ENCODE data around the gene GSAP.
"Not testable (repeated sequence)": the region's sequence is repeated elsewhere in the genome, so short reads cannot be mapped to it uniquely, and the experiment has no call there.

GSAP gene

GRCh38 chr7:77415823-77416620, at the start of gene GSAP:
TSS of gene GSAP (minus strand) at chr7:77416349. CDS start at chr7:77416321, 28 bp downstream.
- DNase-seq: peak; percentile 44

- DNase-seq: no peak
These were observed 49.1 kb upstream of the GSAP start for GRCh38 chr7:77465256-77465655.

- DNase-seq: no peak
These were observed 48.4 kb upstream of the GSAP start for GRCh38 chr7:77464589-77464988.

- not testable (repeated sequence) for DNase-seq
These were observed 47.5 kb upstream of the GSAP start for GRCh38 chr7:77463632-77464031.

- no peak for DNase-seq
These were observed 45.7 kb upstream of the GSAP start for GRCh38 chr7:77461842-77462241.

GRCh38 chr7:77461246-77461645, 45.1 kb upstream of the GSAP start:
- DNase-seq: no peak

- no peak for DNase-seq
These were observed 43.9 kb upstream of the GSAP start for GRCh38 chr7:77460057-77460486.

- no peak for DNase-seq
These were observed 43.2 kb upstream of the GSAP start for GRCh38 chr7:77459311-77459726.

GRCh38 chr7:77458786-77459185, 42.6 kb upstream of the GSAP start:
- DNase-seq: no peak

GRCh38 chr7:77457779-77458178, 41.6 kb upstream of the GSAP start:
- DNase-seq: no peak

GRCh38 chr7:77456696-77457095, 40.5 kb upstream of the GSAP start:
- no peak for DNase-seq

- no peak for DNase-seq
These were observed 39.2 kb upstream of the GSAP start for GRCh38 chr7:77455321-77455720.

- no peak for DNase-seq
These were observed 38.7 kb upstream of the GSAP start for GRCh38 chr7:77454802-77455201.

GRCh38 chr7:77453531-77453930, 37.4 kb upstream of the GSAP start:
- DNase-seq: no peak

GRCh38 chr7:77451950-77452349, 35.8 kb upstream of the GSAP start:
- DNase-seq: not testable (repeated sequence)

GRCh38 chr7:77450613-77451012, 34.5 kb upstream of the GSAP start:
- DNase-seq: no peak

GRCh38 chr7:77450054-77450453, 33.9 kb upstream of the GSAP start:
- no peak for DNase-seq

GRCh38 chr7:77447616-77448015, 31.5 kb upstream of the GSAP start:
- no peak for DNase-seq

GRCh38 chr7:77444123-77444522, 28.0 kb upstream of the GSAP start:
- no peak for DNase-seq

GRCh38 chr7:77443042-77443441, 26.9 kb upstream of the GSAP start:
- DNase-seq: no peak

GRCh38 chr7:77442636-77443035, 26.5 kb upstream of the GSAP start:
- DNase-seq: no peak

GRCh38 chr7:77441046-77441445, 24.9 kb upstream of the GSAP start:
- DNase-seq: no peak

GRCh38 chr7:77439572-77439971, 23.4 kb upstream of the GSAP start:
- no peak for DNase-seq

- DNase-seq: no peak
These were observed 22.0 kb upstream of the GSAP start for GRCh38 chr7:77438131-77438530.

Data from activated effector memory CD4-positive, alpha-beta T cell treated with Interleukin-2 at 50 U/mL for 16 hours (primary cell).